Measurements from ENCODE around the gene NDUFB3. TPM values are rescaled to one million over a fixed set of nuclear protein-coding genes. Genes with fewer than 3 reads are reported as not detected.

The NDUFB3 gene
- total and polyA plus RNA-seq, 10 of the 15 experiments (the other 5 are each of a cell fraction or from before 2014, with no cell fraction given): 115 to 1,059 (median 187) TPM

DNA sequence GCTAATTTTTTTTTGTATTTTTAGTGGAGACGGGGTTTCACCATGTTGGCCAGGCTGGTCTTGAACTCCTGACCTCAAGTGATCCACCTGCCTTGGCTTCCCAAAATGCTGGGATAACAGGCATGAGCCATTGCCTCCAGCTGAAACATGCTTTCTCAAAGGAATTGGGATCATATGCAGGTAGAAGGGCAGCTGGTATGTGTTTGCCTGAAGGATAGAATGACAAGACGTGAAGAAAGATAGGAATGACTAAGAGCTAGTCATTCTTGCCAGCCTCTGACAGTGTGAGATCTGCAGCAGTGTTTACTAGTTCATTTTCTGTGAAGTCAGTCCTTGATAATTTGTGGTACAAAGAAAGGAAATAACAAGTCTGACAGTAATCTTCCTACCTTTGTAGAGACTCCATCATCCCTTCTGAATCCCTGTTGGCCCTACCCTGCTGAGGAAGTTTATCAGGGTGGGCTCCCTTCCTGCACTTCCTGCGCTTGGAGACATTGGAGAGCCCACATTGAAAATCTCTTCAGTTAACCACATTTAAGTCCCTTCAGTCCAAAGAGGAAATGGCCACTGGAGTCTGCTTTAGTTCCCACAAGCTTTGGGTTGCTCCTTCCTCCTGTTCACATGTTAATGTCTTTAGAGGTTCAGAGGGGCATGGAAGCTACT, 58.9 kb downstream of the NDUFB3 start (continued):
- TF ChIP-seq CBX5 (IDR thresholded peaks at IDR 0.05; ENCODE audit: low read depth): no peak
- TF ChIP-seq ZNF24 (IDR thresholded peaks at IDR 0.05): no peak
- no peak for TF ChIP-seq JUND (IDR thresholded peaks at IDR 0.05; ENCODE audit: low read depth, low read length)
- no peak for TF ChIP-seq ASH2L (IDR thresholded peaks at IDR 0.05; ENCODE audit: borderline replicate concordance, low read depth)
- TF ChIP-seq, protein P1, sequence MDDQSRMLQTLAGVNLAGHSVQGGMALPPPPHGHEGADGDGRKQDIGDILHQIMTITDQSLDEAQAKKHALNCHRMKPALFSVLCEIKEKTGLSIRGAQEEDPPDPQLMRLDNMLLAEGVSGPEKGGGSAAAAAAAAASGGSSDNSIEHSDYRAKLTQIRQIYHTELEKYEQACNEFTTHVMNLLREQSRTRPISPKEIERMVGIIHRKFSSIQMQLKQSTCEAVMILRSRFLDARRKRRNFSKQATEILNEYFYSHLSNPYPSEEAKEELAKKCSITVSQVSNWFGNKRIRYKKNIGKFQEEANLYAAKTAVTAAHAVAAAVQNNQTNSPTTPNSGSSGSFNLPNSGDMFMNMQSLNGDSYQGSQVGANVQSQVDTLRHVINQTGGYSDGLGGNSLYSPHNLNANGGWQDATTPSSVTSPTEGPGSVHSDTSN (IDR thresholded peaks at IDR 0.05; ENCODE audit: insufficient replicate concordance, low read depth, low read length): peak; percentile 21
- TF ChIP-seq HDGF (IDR thresholded peaks at IDR 0.05): no peak
- no peak for TF ChIP-seq ZZZ3 (IDR thresholded peaks at IDR 0.05; ENCODE audit: control insufficient read depth, insufficient read length, low read depth)
- TF ChIP-seq, protein P2, sequence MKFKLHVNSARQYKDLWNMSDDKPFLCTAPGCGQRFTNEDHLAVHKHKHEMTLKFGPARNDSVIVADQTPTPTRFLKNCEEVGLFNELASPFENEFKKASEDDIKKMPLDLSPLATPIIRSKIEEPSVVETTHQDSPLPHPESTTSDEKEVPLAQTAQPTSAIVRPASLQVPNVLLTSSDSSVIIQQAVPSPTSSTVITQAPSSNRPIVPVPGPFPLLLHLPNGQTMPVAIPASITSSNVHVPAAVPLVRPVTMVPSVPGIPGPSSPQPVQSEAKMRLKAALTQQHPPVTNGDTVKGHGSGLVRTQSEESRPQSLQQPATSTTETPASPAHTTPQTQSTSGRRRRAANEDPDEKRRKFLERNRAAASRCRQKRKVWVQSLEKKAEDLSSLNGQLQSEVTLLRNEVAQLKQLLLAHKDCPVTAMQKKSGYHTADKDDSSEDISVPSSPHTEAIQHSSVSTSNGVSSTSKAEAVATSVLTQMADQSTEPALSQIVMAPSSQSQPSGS (IDR thresholded peaks at IDR 0.05; ENCODE audit: low read length): no peak
- TF ChIP-seq, protein P3, sequence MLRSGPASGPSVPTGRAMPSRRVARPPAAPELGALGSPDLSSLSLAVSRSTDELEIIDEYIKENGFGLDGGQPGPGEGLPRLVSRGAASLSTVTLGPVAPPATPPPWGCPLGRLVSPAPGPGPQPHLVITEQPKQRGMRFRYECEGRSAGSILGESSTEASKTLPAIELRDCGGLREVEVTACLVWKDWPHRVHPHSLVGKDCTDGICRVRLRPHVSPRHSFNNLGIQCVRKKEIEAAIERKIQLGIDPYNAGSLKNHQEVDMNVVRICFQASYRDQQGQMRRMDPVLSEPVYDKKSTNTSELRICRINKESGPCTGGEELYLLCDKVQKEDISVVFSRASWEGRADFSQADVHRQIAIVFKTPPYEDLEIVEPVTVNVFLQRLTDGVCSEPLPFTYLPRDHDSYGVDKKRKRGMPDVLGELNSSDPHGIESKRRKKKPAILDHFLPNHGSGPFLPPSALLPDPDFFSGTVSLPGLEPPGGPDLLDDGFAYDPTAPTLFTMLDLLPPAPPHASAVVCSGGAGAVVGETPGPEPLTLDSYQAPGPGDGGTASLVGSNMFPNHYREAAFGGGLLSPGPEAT (IDR thresholded peaks at IDR 0.05; ENCODE audit: low read depth): no peak
- TF ChIP-seq CBX3 (IDR thresholded peaks at IDR 0.05; ENCODE audit: borderline replicate concordance, low read depth): no peak
- TF ChIP-seq HDAC2 (IDR thresholded peaks at IDR 0.05): no peak
- no peak for TF ChIP-seq FOS (IDR thresholded peaks at IDR 0.05; ENCODE audit: borderline replicate concordance, extremely low read depth, insufficient read length)
- TF ChIP-seq CHD4 (IDR thresholded peaks at IDR 0.05): no peak
- TF ChIP-seq CEBPB (IDR thresholded peaks at IDR 0.05; ENCODE audit: borderline replicate concordance in 1 of 2, low read depth in 2 of 2, low read length in 2 of 2): no peak
- TF ChIP-seq, protein P4, sequence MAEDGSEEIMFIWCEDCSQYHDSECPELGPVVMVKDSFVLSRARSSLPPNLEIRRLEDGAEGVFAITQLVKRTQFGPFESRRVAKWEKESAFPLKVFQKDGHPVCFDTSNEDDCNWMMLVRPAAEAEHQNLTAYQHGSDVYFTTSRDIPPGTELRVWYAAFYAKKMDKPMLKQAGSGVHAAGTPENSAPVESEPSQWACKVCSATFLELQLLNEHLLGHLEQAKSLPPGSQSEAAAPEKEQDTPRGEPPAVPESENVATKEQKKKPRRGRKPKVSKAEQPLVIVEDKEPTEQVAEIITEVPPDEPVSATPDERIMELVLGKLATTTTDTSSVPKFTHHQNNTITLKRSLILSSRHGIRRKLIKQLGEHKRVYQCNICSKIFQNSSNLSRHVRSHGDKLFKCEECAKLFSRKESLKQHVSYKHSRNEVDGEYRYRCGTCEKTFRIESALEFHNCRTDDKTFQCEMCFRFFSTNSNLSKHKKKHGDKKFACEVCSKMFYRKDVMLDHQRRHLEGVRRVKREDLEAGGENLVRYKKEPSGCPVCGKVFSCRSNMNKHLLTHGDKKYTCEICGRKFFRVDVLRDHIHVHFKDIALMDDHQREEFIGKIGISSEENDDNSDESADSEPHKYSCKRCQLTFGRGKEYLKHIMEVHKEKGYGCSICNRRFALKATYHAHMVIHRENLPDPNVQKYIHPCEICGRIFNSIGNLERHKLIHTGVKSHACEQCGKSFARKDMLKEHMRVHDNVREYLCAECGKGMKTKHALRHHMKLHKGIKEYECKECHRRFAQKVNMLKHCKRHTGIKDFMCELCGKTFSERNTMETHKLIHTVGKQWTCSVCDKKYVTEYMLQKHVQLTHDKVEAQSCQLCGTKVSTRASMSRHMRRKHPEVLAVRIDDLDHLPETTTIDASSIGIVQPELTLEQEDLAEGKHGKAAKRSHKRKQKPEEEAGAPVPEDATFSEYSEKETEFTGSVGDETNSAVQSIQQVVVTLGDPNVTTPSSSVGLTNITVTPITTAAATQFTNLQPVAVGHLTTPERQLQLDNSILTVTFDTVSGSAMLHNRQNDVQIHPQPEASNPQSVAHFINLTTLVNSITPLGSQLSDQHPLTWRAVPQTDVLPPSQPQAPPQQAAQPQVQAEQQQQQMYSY (CRISPR knock-in tag; IDR thresholded peaks at IDR 0.05): no peak
- peak; percentile 67 for TF ChIP-seq SPI1 (IDR thresholded peaks at IDR 0.05; ENCODE audit: borderline replicate concordance, insufficient read depth, low read depth, low read length)
- TF ChIP-seq NFXL1 (IDR thresholded peaks at IDR 0.05; ENCODE audit: borderline replicate concordance): no peak
- TF ChIP-seq, protein P5, sequence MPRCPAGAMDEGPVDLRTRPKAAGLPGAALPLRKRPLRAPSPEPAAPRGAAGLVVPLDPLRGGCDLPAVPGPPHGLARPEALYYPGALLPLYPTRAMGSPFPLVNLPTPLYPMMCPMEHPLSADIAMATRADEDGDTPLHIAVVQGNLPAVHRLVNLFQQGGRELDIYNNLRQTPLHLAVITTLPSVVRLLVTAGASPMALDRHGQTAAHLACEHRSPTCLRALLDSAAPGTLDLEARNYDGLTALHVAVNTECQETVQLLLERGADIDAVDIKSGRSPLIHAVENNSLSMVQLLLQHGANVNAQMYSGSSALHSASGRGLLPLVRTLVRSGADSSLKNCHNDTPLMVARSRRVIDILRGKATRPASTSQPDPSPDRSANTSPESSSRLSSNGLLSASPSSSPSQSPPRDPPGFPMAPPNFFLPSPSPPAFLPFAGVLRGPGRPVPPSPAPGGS (IDR thresholded peaks at IDR 0.05; ENCODE audit: borderline replicate concordance, insufficient read depth, low read depth, low read length, poor library complexity, severe bottlenecking): no peak
- TF ChIP-seq CBFB (IDR thresholded peaks at IDR 0.05; ENCODE audit: low read depth): 0 out of 2 replicates have a peak, but pooled peaks have one; percentile 25
- TF ChIP-seq SREBF2 (IDR thresholded peaks at IDR 0.05; ENCODE audit: low read length): no peak
- no peak for TF ChIP-seq NR2F1 (conservative IDR thresholded peaks at IDR 0.05)
- no peak for TF ChIP-seq YY1 (IDR thresholded peaks at IDR 0.05; ENCODE audit: low read depth, low read length)
